ENCODE measurements around the gene FSTL4.

GRCh38 chr5:133271606-133272005 is 340.7 kb downstream of the FSTL4 start:
- TF ChIP-seq POLR2A (IDR thresholded peaks at IDR 0.05) (no peak), CTCF (IDR thresholded peaks at IDR 0.05) (no peak), EP300 (IDR thresholded peaks at IDR 0.05) (no peak)

Data from upper lobe of left lung (tissue), 4 donors.